ENCODE results near the gene ENTPD8.

Gene ENTPD8

DNA sequence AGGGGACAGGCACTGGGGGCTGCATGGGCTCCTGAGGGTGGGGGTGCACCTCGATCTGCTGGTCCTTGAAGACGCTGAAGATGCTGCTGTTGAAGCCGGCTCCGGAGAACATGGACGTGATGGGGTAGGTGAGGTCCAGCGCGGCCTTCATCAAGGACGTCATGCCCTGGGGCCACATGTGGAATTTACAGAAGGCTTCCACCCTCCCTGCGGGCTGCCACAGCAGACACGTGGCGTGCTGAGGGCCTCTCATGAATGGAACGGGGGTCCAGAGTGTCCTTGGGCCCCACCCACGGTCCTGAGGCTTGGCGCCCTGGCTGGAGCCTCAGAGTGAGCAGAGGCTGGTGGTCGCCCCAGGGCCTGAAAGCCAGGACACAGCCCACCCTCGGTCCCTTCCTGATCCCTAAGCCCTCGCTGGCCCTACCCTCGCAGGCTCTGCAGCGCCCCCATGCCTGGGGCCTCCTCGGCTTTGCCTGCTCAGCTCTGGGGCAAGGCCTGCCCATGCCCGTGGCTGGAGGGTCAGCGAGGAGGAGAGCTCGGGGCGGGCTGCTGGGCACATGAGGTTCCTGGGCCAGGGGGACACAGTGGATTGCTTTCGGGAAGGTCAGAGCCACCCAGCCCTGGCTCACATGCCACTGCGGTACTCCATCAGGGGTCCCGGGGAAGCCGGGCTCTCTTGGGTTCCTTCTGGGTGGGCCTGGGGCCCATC is 23.3 kb upstream of the ENTPD8 start:
- DNase-seq (ENCODE audit: low read depth): no peak
- no peak overlapping the region for H3K4me3 ChIP-seq (ENCODE audit: low read depth, low read length)
- no peak for TF ChIP-seq CTCF (IDR thresholded peaks at IDR 0.05; ENCODE audit: low read depth, low read length)
- TF ChIP-seq, protein P1, sequence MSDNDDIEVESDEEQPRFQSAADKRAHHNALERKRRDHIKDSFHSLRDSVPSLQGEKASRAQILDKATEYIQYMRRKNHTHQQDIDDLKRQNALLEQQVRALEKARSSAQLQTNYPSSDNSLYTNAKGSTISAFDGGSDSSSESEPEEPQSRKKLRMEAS (IDR thresholded peaks at IDR 0.05; ENCODE audit: low read depth, low read length): no peak

DNA sequence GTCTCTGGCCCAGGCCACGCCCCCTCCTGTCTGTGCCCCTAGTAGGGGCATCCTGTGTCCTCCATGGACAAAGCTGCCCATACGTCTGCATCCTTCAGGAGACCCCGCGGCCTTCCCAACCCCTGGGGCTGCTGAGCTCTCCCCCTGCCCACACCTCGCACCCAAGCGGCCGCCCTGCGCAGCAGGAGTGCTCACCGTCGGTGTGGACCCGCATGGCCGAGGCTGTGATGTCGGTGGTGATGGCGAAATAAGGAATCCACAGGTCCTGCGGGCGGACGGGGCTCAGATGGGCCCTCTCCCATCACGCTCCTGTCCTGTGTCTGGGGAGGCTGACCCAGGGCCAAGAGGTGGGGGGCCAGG is 22.8 kb upstream of the ENTPD8 start:
- H3K4me3 ChIP-seq (ENCODE audit: low read depth, low read length): no peak overlapping the region
- TF ChIP-seq POLR2A (IDR thresholded peaks at IDR 0.05; ENCODE audit: extremely low read depth, insufficient read length) (no peak), MYC (IDR thresholded peaks at IDR 0.05; ENCODE audit: low read depth, low read length) (no peak), CTCF (IDR thresholded peaks at IDR 0.05; ENCODE audit: low read depth, low read length) (no peak)
- TF ChIP-seq, protein P1 (IDR thresholded peaks at IDR 0.05; ENCODE audit: low read depth, low read length): no peak

DNA sequence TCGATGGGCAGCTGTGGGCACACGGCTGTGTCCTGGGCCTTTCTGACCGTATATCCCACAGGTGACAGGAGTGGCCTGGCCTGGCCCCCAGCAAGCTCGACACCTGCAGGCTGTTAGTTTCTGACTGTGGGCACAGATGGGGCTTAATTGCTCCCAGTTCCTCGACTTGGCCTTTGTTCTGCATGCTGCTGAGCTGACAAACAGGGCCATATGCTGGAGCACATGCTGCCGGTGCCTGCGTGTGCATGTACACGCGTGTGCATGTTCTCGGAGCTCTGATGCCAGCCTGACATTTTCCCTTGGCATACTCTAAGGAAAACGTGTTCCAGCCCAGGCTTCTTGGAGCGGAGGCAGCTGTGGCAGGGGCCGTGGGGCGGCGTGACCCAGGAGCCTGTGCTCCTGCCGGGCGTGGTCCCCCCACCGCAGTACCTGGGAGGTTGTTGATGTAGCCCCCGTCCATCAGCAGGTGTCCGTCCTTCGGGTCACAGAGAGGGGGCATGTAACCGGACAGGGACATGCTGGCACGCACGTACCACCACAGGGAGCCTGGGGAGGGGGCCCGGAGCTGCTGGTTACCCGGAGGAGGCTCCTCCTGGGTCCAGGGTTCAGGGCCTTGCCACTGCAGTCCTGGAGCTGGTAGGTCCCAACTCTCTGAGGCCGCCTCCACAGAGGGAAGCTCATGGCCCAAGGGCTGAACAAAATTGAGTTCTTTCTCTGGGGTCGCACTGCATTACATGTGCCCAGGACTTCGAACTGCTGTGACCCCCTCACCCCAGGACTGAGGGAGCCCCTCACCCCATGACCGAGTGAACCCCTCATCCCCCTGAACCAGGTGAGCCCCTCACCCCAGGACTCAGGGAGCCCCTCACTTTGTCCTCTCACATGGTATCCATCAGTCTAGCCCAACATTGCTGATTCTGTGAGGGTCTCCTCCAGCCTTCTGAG is 22.1 kb upstream of the ENTPD8 start:
- DNase-seq (ENCODE audit: low read depth): no peak
- TF ChIP-seq CTCF (IDR thresholded peaks at IDR 0.05; ENCODE audit: low read depth, low read length): no peak
- TF ChIP-seq, protein P1 (IDR thresholded peaks at IDR 0.05; ENCODE audit: low read depth, low read length): no peak
- no peak for TF ChIP-seq POLR2A (IDR thresholded peaks at IDR 0.05; ENCODE audit: extremely low read depth, insufficient read length)
- TF ChIP-seq MYC (IDR thresholded peaks at IDR 0.05; ENCODE audit: low read depth, low read length): no peak
- H3K4me3 ChIP-seq (ENCODE audit: low read depth, low read length): no peak overlapping the region

More for the DNA sequence above, 22.8 kb upstream of the ENTPD8 start:
- DNase-seq (ENCODE audit: low read depth): no peak

GRCh38 chr9:137462396-137462985 is 21.3 kb upstream of the ENTPD8 start:
- H3K4me3 ChIP-seq (ENCODE audit: low read depth, low read length): no peak overlapping the region
- TF ChIP-seq CTCF (IDR thresholded peaks at IDR 0.05; ENCODE audit: low read depth, low read length): no peak
- TF ChIP-seq POLR2A (IDR thresholded peaks at IDR 0.05; ENCODE audit: extremely low read depth, insufficient read length): no peak
- TF ChIP-seq, protein P1 (IDR thresholded peaks at IDR 0.05; ENCODE audit: low read depth, low read length): no peak
- DNase-seq (ENCODE audit: low read depth): no peak

DNA sequence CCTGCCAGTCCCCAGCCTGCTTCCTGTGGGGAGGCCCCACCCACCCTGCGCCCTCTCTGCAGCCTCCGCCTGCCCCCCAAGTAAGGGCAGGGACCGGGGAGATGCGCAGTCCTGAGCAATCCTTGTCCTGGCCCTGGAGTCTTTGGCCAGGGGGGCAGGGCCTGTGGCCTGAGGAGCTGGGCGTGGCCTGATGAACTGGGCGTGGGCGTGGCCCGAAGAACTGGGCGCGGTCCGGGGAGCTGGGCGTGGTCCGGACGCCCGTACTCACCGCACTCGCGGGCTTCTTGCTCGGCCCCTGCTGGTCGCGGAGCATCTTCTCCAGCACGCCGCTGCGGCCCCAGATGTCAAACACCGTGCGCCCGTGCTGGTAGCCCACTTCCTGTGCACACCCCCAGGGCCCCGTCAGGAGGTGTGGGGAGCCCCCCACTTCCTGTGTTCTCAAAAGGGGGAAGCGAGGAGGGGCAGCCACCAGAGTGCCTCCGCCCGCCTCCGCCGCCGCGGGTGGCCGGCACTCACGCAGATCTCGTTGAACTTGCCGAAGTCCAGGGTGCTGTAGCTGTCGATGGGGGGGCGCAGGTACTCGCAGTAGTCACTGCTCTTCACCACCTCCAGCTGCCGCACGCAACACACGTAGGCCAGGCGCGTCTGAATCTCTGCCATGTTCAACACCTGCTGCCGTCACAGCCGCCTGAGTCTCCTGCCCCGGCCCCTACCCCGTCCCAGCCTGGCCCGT is 20.7 kb upstream of the ENTPD8 start:
- no peak overlapping the region for H3K4me3 ChIP-seq (ENCODE audit: low read depth, low read length)
- peak; percentile 87 for DNase-seq (ENCODE audit: low read depth)
- TF ChIP-seq, protein P1 (IDR thresholded peaks at IDR 0.05; ENCODE audit: low read depth, low read length): no peak
- TF ChIP-seq CTCF (IDR thresholded peaks at IDR 0.05; ENCODE audit: low read depth, low read length) (no peak), MYC (IDR thresholded peaks at IDR 0.05; ENCODE audit: low read depth, low read length) (no peak), POLR2A (IDR thresholded peaks at IDR 0.05; ENCODE audit: extremely low read depth, insufficient read length) (no peak)
